HepG2 (cell line): ENCODE measurements around the gene NECAP2. TPM values are rescaled to one million over a fixed set of nuclear protein-coding genes. Genes with fewer than 3 reads are reported as not detected.

Source experiments
- ATF7 ChIP-seq, 2 experiments: fragments of 450-650 bp in 1 of 2; sonication (generic) in 1 of 2; formaldehyde crosslinking in 1 of 2; IDR thresholded peaks; 2 replicates each; pipeline versions ENCODE4 v1.4.0 to v1.6.1; 2016 to 2020; ENCODE audit warnings: antibody characterized with exemption in 1 of 2, mild to moderate bottlenecking in 1 of 2, missing genetic modification reagents in 1 of 2
- CSRNP1 ChIP-seq: sonication (generic); formaldehyde crosslinking; IDR thresholded peaks from 2 replicates; pipeline ENCODE4 v1.8.1; 2023; ENCODE audit warnings: mild to moderate bottlenecking, missing genetic modification reagents
- CSRNP2 ChIP-seq: sonication (generic); formaldehyde crosslinking; conservative IDR thresholded peaks from 2 replicates; pipeline ENCODE4 v1.8.0; 2022; ENCODE audit warnings: low read depth, missing genetic modification reagents
- ETS1 ChIP-seq: sonication (generic); formaldehyde crosslinking; IDR thresholded peaks from 2 replicates; pipeline ENCODE4 v1.4.0; 2020; ENCODE audit warnings: missing genetic modification reagents
- HHEX ChIP-seq: IDR thresholded peaks from 2 replicates; pipeline ENCODE4 v1.6.1; 2016; ENCODE audit warnings: control low read depth
- JUNB ChIP-seq: sonication (generic); formaldehyde crosslinking; IDR thresholded peaks from 2 replicates; pipeline ENCODE4 v1.8.0; 2022; ENCODE audit warnings: missing genetic modification reagents, mild to moderate bottlenecking, borderline replicate concordance
- KLF15 ChIP-seq: sonication (generic); formaldehyde crosslinking; IDR thresholded peaks from 2 replicates; pipeline ENCODE4 v1.8.1; 2023; ENCODE audit warnings: borderline replicate concordance, mild to moderate bottlenecking, inconsistent platforms, missing genetic modification reagents, mixed read lengths
- MLX ChIP-seq: IDR thresholded peaks from 2 replicates; pipeline ENCODE4 v1.6.1; 2016
- PLSCR1 ChIP-seq: sonication (generic); formaldehyde crosslinking; IDR thresholded peaks from 2 replicates; pipeline ENCODE4 v1.5.0; 2020; ENCODE audit warnings: missing genetic modification reagents, mild to moderate bottlenecking, borderline replicate concordance
- POLR2AphosphoS2 ChIP-seq: IDR thresholded peaks from 2 replicates; pipeline ENCODE4 v1.6.1; 2011; ENCODE audit warnings: low read depth, low read length, improper control_type of control experiment
- RFX1 ChIP-seq: fragments of 450-650 bp; IDR thresholded peaks from 2 replicates; pipeline ENCODE4 v1.6.1; 2017
- RFXAP ChIP-seq: sonication (generic); formaldehyde crosslinking; IDR thresholded peaks from 2 replicates; pipeline ENCODE4 v1.4.0; 2020; ENCODE audit warnings: missing genetic modification reagents, borderline replicate concordance
- SOX13 ChIP-seq, 3 experiments: fragments of 450-650 bp in 1 of 3; sonication (generic) in 1 of 3; formaldehyde crosslinking in 1 of 3; IDR thresholded peaks in 2 of 3; conservative IDR thresholded peaks in 1 of 3; 2 replicates each; pipeline versions ENCODE4 v1.5.0 to v1.6.1; 2016 to 2020; ENCODE audit warnings: antibody characterized with exemption in 1 of 3, mild to moderate bottlenecking in 1 of 3, missing compliant biosample characterization in 1 of 3, missing genetic modification reagents in 1 of 3, moderate library complexity in 1 of 3
- SP5 ChIP-seq: IDR thresholded peaks from 2 replicates; pipeline ENCODE4 v1.6.1; 2016; ENCODE audit warnings: low read depth, borderline replicate concordance
- TARDBP ChIP-seq: sonication (generic); formaldehyde crosslinking; IDR thresholded peaks from 2 replicates; pipeline ENCODE4 v1.8.0; 2022; ENCODE audit warnings: mild to moderate bottlenecking, missing genetic modification reagents
- TEF ChIP-seq: sonication (generic); formaldehyde crosslinking; IDR thresholded peaks from 2 replicates; pipeline ENCODE4 v1.5.0; 2020; ENCODE audit warnings: missing genetic modification reagents
- ZBTB3 ChIP-seq: sonication (generic); formaldehyde crosslinking; IDR thresholded peaks from 2 replicates; pipeline ENCODE4 v1.4.0; 2020; ENCODE audit warnings: low read depth, mild to moderate bottlenecking, moderate library complexity, missing genetic modification reagents, borderline replicate concordance
- ZMYM3 ChIP-seq: sonication (generic); formaldehyde crosslinking; IDR thresholded peaks from 2 replicates; pipeline ENCODE4 v1.5.1; 2020; ENCODE audit warnings: mild to moderate bottlenecking, missing genetic modification reagents
- ZNF34 ChIP-seq: sonication (generic); formaldehyde crosslinking; IDR thresholded peaks from 2 replicates; pipeline ENCODE4 v1.4.0; 2020; ENCODE audit warnings: mild to moderate bottlenecking, missing genetic modification reagents, borderline replicate concordance
- ZNF343 ChIP-seq: sonication (generic); formaldehyde crosslinking; IDR thresholded peaks from 2 replicates; pipeline ENCODE4 v1.4.0; 2020; ENCODE audit warnings: mild to moderate bottlenecking, missing genetic modification reagents
- ZNF451 ChIP-seq: sonication (generic); formaldehyde crosslinking; IDR thresholded peaks from 2 replicates; pipeline ENCODE4 v1.5.0; 2020; ENCODE audit warnings: mild to moderate bottlenecking, missing genetic modification reagents
- ZNF839 ChIP-seq: sonication (generic); formaldehyde crosslinking; IDR thresholded peaks from 2 replicates; pipeline ENCODE4 v1.4.0; 2020; ENCODE audit warnings: missing genetic modification reagents, mild to moderate bottlenecking, borderline replicate concordance
- polyA plus RNA-seq, 8 experiments: library from polyadenylated mRNA; depleted of rRNA in 3 of 8; stranded (reverse) in 7 of 8; unstranded in 1 of 8; fragments of >200 nt; fragmentation: Illumina TruSeq in 4 of 8; extraction: Trizol in 4 of 8; gene quantifications; 2 replicates each; pipeline versions ENCODE4 v1.2.1 to v1.2.3, GENCODE V29; 2011 to 2016; ENCODE audit warnings: low read depth in 4 of 8, missing spikeins in 1 of 8, mixed read lengths in 1 of 8; ENCODE audit not compliant: insufficient read depth in 1 of 8
- total RNA-seq, 5 experiments: library from RNA; depleted of rRNA; stranded (reverse); fragments of >200 nt; fragmentation: Illumina TruSeq; extraction: Trizol; gene quantifications; 2 replicates each; pipeline ENCODE4 v1.2.3, GENCODE V29; 2016; ENCODE audit warnings: low read depth in 1 of 5

Gene NECAP2
- total and polyA plus RNA-seq, 2 of the 13 experiments (the other 11 are each of a cell fraction or from before 2014, with no cell fraction given) = 38.5 to 52.3 TPM

GRCh38 chr1:16498573-16499413 is 58.3 kb downstream of the NECAP2 start (continued):
- TF ChIP-seq ZNF451 (peak; percentile 65; the same call in 1 of the 2 replicates), TARDBP (CRISPR knock-in tag) (no peak), ZNF839 (no peak), RFX1 (no peak), MLX (CRISPR knock-in tag) (no peak), KLF15 (CRISPR knock-in tag) (no peak), TEF (no peak), POLR2AphosphoS2 (no peak), ZNF343 (CRISPR knock-in tag) (no peak), JUNB (CRISPR knock-in tag) (no peak), SP5 (CRISPR knock-in tag) (peak; percentile 31; the same call in 1 of the 2 replicates), ZNF34 (CRISPR knock-in tag) (peak; percentile 64; the same call in 1 of the 2 replicates), ETS1 (no peak), ZBTB3 (CRISPR knock-in tag) (0 out of 2 replicates have a peak, but pooled peaks have one; percentile 9), CSRNP1 (CRISPR knock-in tag) (no peak), SOX13 (IDR thresholded peaks at IDR 0.05) (no peak), SOX13 (CRISPR knock-in tag; conservative IDR thresholded peaks at IDR 0.05 in 1 of 2, IDR thresholded peaks at IDR 0.05 in 1 of 2) (no peak), ZMYM3 (CRISPR knock-in tag) (peak; percentile 92), ATF7 (IDR thresholded peaks at IDR 0.05) (no peak), ATF7 (CRISPR knock-in tag; IDR thresholded peaks at IDR 0.05) (no peak), HHEX (CRISPR knock-in tag) (no peak), CSRNP2 (CRISPR knock-in tag) (no peak), RFXAP (CRISPR knock-in tag) (no peak), PLSCR1 (CRISPR knock-in tag) (no peak)
